Midbrain (tissue), 1 donor: ENCODE measurements around the gene METTL17.

Experiments
- DNase-seq: peaks from one replicate; lab custom pipeline; 2025; lab: John Stamatoyannopoulos, UW

METTL17 gene

GRCh38 chr14:21043387-21043973 is 53.7 kb downstream of the METTL17 start:
- no peak for DNase-seq

- DNase-seq = no peak
These were observed 54.3 kb downstream of the METTL17 start for GRCh38 chr14:21043974-21044618.
